B cell (primary cell): Measurements from ENCODE around the gene CLEC4M. TPM values are rescaled to one million over a fixed set of nuclear protein-coding genes. Genes with fewer than 3 reads are reported as not detected.

Experiments used
- ATAC-seq: fragments of 200-7000 bp; cut with Tn5 transposase; one replicate; pipeline ENCODE4 v1.10.0; 2021; ENCODE audit warnings: low read depth, mild to moderate bottlenecking, moderate number of reproducible peaks, moderate library complexity
- CTCF ChIA-PET: fragments of 350-600 bp; sonication (Branson Sonifier 250); formaldehyde crosslinking; loops from one replicate; lab custom pipeline; 2021; ENCODE audit warnings: antibody characterized with exemption, inconsistent platforms; lab: Charles Lee
- POLR2A ChIA-PET: fragments of 350-600 bp; sonication (Branson Sonifier 250); formaldehyde crosslinking; loops from one replicate; lab custom pipeline; 2021; ENCODE audit warnings: antibody characterized with exemption; lab: Charles Lee
- DNase-seq: peaks from one replicate; pipeline ENCODE4 v3.0.0; 2013
- H2AFZ ChIP-seq: 2 replicates; pipeline ENCODE4 v1.6.1; 2012; ENCODE audit warnings: mild to moderate bottlenecking, low read depth, low read length; ENCODE audit not compliant: insufficient read depth, poor library complexity, severe bottlenecking
- H3K27ac ChIP-seq, 2 donors: 1 replicate in 1 of 2; 2 replicates in 1 of 2; pipeline ENCODE4 v1.5.1; 2012 to 2013; ENCODE audit warnings: low read length in 2 of 2, mild to moderate bottlenecking in 2 of 2, moderate library complexity in 1 of 2
- H3K27me3 ChIP-seq, 4 experiments: fragments of 200-600 bp in 1 of 4; sonication (generic) in 1 of 4; replicated peaks in 1 of 4; 1 replicate in 2 of 4; 2 replicates in 2 of 4; pipeline versions ENCODE4 v1.6.1 to v1.7.0; 2013 to 2016; ENCODE audit warnings: low read length in 3 of 4, mild to moderate bottlenecking in 2 of 4, mixed read lengths in 1 of 4, moderate library complexity in 1 of 4; ENCODE audit not compliant: insufficient read depth in 4 of 4, control insufficient read depth in 3 of 4; ENCODE audit errors: control extremely low read depth in 1 of 4
- H3K36me3 ChIP-seq, 2 experiments: replicated peaks in 1 of 2; 1 replicate in 1 of 2; 2 replicates in 1 of 2; pipeline versions ENCODE4 v1.6.1 to v1.7.1; 2013; ENCODE audit warnings: low read length in 1 of 2; ENCODE audit not compliant: insufficient read depth in 2 of 2, control insufficient read depth in 1 of 2; ENCODE audit errors: control extremely low read depth in 1 of 2, extremely low read depth in 1 of 2
- H3K4me1 ChIP-seq, 2 donors: fragments of 200-600 bp in 1 of 2; sonication (generic) in 1 of 2; 1 replicate in 1 of 2; 2 replicates in 1 of 2; pipeline versions ENCODE4 v1.5.1 to v1.6.1; 2013 to 2017; ENCODE audit warnings: low read length in 2 of 2; ENCODE audit not compliant: control insufficient read depth in 2 of 2, insufficient read depth in 2 of 2
- H3K4me2 ChIP-seq: replicated peaks from 2 replicates; pipeline ENCODE3; 2012; ENCODE audit warnings: mild to moderate bottlenecking, low read depth, low read length; ENCODE audit not compliant: poor library complexity, severe bottlenecking
- H3K4me3 ChIP-seq, 5 experiments: fragments of 200-600 bp in 1 of 5; sonication (generic) in 1 of 5; 1 replicate in 3 of 5; 2 replicates in 2 of 5; pipeline versions ENCODE4 v1.5.1 to v1.7.0; 2011 to 2016; ENCODE audit warnings: low read length in 4 of 5, mild to moderate bottlenecking in 4 of 5, low read depth in 2 of 5, control low read depth in 1 of 5, moderate library complexity in 1 of 5; ENCODE audit not compliant: insufficient read depth in 1 of 5; ENCODE audit errors: control extremely low read depth in 1 of 5, extremely low read depth in 1 of 5
- H3K79me2 ChIP-seq: fragments of 200-600 bp; sonication (generic); one replicate; pipeline ENCODE4 v1.6.0; 2016; ENCODE audit warnings: low read length; ENCODE audit not compliant: control insufficient read depth, insufficient read depth
- H3K9ac ChIP-seq: fragments of 200-600 bp; sonication (generic); 2 replicates; pipeline ENCODE4 v1.6.1; 2017; ENCODE audit warnings: mild to moderate bottlenecking, low read length, moderate library complexity
- H3K9me3 ChIP-seq, 3 donors: one replicate each; pipeline versions ENCODE4 v1.6.1 to v1.7.1; 2013; ENCODE audit warnings: low read length in 2 of 3; ENCODE audit not compliant: control insufficient read depth in 2 of 3, insufficient read depth in 1 of 3; ENCODE audit errors: control extremely low read depth in 1 of 3
- H4K20me1 ChIP-seq: 2 replicates; pipeline ENCODE4 v1.6.0; 2012; ENCODE audit warnings: mild to moderate bottlenecking, low read length; ENCODE audit not compliant: insufficient read depth, control insufficient read depth, poor library complexity, severe bottlenecking
- H3K27ac Mint-ChIP-seq: one replicate; pipeline ENCODE4 v1.8.0; 2021; ENCODE audit warnings: mixed read lengths
- H3K27me3 Mint-ChIP-seq: one replicate; pipeline ENCODE4 v1.8.0; 2021; ENCODE audit warnings: mixed read lengths
- H3K4me1 Mint-ChIP-seq: one replicate; pipeline ENCODE4 v1.8.0; 2021; ENCODE audit warnings: mixed read lengths
- H3K4me3 Mint-ChIP-seq: one replicate; pipeline ENCODE4 v1.8.0; 2021; ENCODE audit warnings: mixed read lengths
- H3K9me3 Mint-ChIP-seq: one replicate; pipeline ENCODE4 v1.8.0; 2022; ENCODE audit warnings: mixed read lengths; ENCODE audit not compliant: insufficient read depth
- EZH2 ChIP-seq: IDR thresholded peaks from 2 replicates; pipeline ENCODE4 v1.6.1; 2012; ENCODE audit warnings: borderline replicate concordance, low read depth, mild to moderate bottlenecking, moderate library complexity, low read length; ENCODE audit not compliant: insufficient read depth, poor library complexity, severe bottlenecking
- WGBS: methylation state at CpG from one replicate; pipeline ENCODE4 v1.1.5; 2013; ENCODE audit warnings: missing lambda C conversion rate; ENCODE audit not compliant: insufficient coverage; 5-methylcytosine and 5-hydroxymethylcytosine counted together
- intact Hi-C: fragments of 100-400 bp; cut with micrococcal nuclease; formaldehyde crosslinking; loops from one replicate; pipeline ENCODE4 v1.10.0; 2022
- polyA plus RNA-seq: library from polyadenylated mRNA; depleted of rRNA; stranded (reverse); fragments of >200 nt; gene quantifications from 2 replicates; pipeline ENCODE4 v1.2.3, GENCODE V29; 2012
- total RNA-seq, 2 donors: library from RNA; stranded (reverse); fragments of 120-200 nt in 1 of 2; gene quantifications; 1 replicate in 1 of 2; 2 replicates in 1 of 2; pipeline versions ENCODE4 v1.2.3 to v1.2.4, GENCODE V29; 2013 to 2022
- TF ChIP-seq, protein P1 (sequence below): fragments of 200-600 bp; IDR thresholded peaks from one replicate; pipeline ENCODE4 v1.8.0; 2022; ENCODE audit warnings: antibody characterized with exemption, mild to moderate bottlenecking

Gene CLEC4M
- total and polyA plus RNA-seq, 2 donors (not counting 1 experiment from before 2014, with no cell fraction given), result 0.10 to 0.52 TPM

- Mint-ChIP-seq H3K27ac (no peak overlapping the region), H3K4me1 (peaks cover 19% of the 10 kb centered on the region), H3K4me3 (no peak overlapping the region), H3K27me3 (peaks cover 12% of the 10 kb centered on the region), H3K9me3 (no peaks in the 10 kb centered on the region)
- H3K4me3 ChIP-seq, result no peak overlapping the region
- H3K79me2 ChIP-seq, result no peaks in the 10 kb centered on the region
- ATAC-seq (no peak), DNase-seq (no peak)
- peaks cover 0 to 3% (median 2%) of the 10 kb centered on the region in 4 experiments for H3K27me3 ChIP-seq
- H3K9me3 ChIP-seq, result peaks cover 0 to 3% (median 0%) of the 10 kb centered on the region in 3 donors
- H2AFZ ChIP-seq, result no peak overlapping the region
- WGBS, result 91% methylated on average over 1 of the region's 1 CpG
- TF ChIP-seq, protein P1, sequence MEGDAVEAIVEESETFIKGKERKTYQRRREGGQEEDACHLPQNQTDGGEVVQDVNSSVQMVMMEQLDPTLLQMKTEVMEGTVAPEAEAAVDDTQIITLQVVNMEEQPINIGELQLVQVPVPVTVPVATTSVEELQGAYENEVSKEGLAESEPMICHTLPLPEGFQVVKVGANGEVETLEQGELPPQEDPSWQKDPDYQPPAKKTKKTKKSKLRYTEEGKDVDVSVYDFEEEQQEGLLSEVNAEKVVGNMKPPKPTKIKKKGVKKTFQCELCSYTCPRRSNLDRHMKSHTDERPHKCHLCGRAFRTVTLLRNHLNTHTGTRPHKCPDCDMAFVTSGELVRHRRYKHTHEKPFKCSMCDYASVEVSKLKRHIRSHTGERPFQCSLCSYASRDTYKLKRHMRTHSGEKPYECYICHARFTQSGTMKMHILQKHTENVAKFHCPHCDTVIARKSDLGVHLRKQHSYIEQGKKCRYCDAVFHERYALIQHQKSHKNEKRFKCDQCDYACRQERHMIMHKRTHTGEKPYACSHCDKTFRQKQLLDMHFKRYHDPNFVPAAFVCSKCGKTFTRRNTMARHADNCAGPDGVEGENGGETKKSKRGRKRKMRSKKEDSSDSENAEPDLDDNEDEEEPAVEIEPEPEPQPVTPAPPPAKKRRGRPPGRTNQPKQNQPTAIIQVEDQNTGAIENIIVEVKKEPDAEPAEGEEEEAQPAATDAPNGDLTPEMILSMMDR, result no peak
- no peak for TF ChIP-seq EZH2
- intact Hi-C loops, result no loop called here
- ChIA-PET CTCF (interaction anchor here (1.2 kb wide), 1 partner anchor 55 kb away, joined by 3 read pairs; the partner anchor contains the start of gene TRAPPC5), POLR2A (no interaction called here)
- no peaks in the 10 kb centered on the region for H3K36me3 ChIP-seq
- H3K4me2 ChIP-seq, result no peak overlapping the region
- H3K27ac ChIP-seq, result no peak overlapping the region
- H4K20me1 ChIP-seq, result no peaks in the 10 kb centered on the region
- H3K9ac ChIP-seq, result no peak overlapping the region
- H3K4me1 ChIP-seq, result peaks cover 3 to 9% of the 10 kb centered on the region in 2 donors
Measured at GRCh38 chr19:7736148-7736547, 26.9 kb upstream of the CLEC4M start.

- Histone ChIP-seq H3K9me3 (no peaks in the 10 kb centered on the region), H3K27me3 (no peaks in the 10 kb centered on the region), H2AFZ (no peak overlapping the region), H3K36me3 (no peaks in the 10 kb centered on the region), H4K20me1 (no peaks in the 10 kb centered on the region), H3K9ac (no peak overlapping the region), H3K79me2 (no peaks in the 10 kb centered on the region), H3K4me2 (no peak overlapping the region), H3K4me1 (peaks cover 3 to 7% of the 10 kb centered on the region in 2 donors), H3K4me3 (no peak overlapping the region), H3K27ac (no peak overlapping the region)
- no peak for TF ChIP-seq EZH2
- ChIA-PET POLR2A (no interaction called here), CTCF (no interaction called here)
- WGBS, result 93% methylated on average over 11 of the region's 11 CpGs
- Mint-ChIP-seq H3K4me3 (no peak overlapping the region), H3K4me1 (peaks cover 18% of the 10 kb centered on the region), H3K9me3 (no peaks in the 10 kb centered on the region), H3K27me3 (peaks cover 12% of the 10 kb centered on the region), H3K27ac (no peak overlapping the region)
- DNase-seq (no peak), ATAC-seq (no peak)
- intact Hi-C loops, result no loop called here
Measured at GRCh38 chr19:7737215-7737614, 25.8 kb upstream of the CLEC4M start.
